Sigmoid colon (tissue), 7 donors: ENCODE measurements around the gene ITPR2. TPM values are rescaled to one million over a fixed set of nuclear protein-coding genes. Genes with fewer than 3 reads are reported as not detected.
"Not testable (repeated sequence)": the region's sequence is repeated elsewhere in the genome, so short reads cannot be mapped to it uniquely, and the experiment has no call there.

Source experiments
- DNase-seq: peaks from one replicate; pipeline ENCODE4 v3.0.0-alpha.2; 2019
- H3K27ac ChIP-seq, 4 donors: fragments of 200-600 bp; sonication (generic); one replicate each; pipeline ENCODE4 v1.5.1; 2016 to 2019; ENCODE audit warnings: mild to moderate bottlenecking in 1 of 4
- H3K27me3 ChIP-seq, 3 donors: fragments of 200-600 bp; sonication (generic); one replicate each; pipeline ENCODE4 v1.5.1; 2019; ENCODE audit warnings: mild to moderate bottlenecking in 1 of 3
- H3K36me3 ChIP-seq, 4 donors: fragments of 200-600 bp; sonication (generic); one replicate each; pipeline ENCODE4 v1.5.1; 2016 to 2019
- H3K4me1 ChIP-seq, 4 donors: fragments of 200-600 bp; sonication (generic); one replicate each; pipeline ENCODE4 v1.5.1; 2017 to 2019
- H3K4me3 ChIP-seq, 4 donors: fragments of 200-600 bp; sonication (generic); one replicate each; pipeline ENCODE4 v1.5.1; 2017 to 2019; ENCODE audit warnings: mild to moderate bottlenecking in 2 of 4, moderate library complexity in 1 of 4
- H3K9me3 ChIP-seq, 4 donors: fragments of 200-600 bp in 3 of 4; sonication (generic) in 3 of 4; one replicate each; pipeline versions ENCODE4 v1.5.1 to v1.6.1; 2013 to 2019
- CTCF ChIP-seq, 4 experiments: fragments of 450-650 bp in 3 of 4; fragments of 200-600 bp in 1 of 4; IDR thresholded peaks; one replicate each; pipeline ENCODE4 v1.5.1; 2016 to 2019; ENCODE audit warnings: antibody characterized with exemption in 4 of 4, mild to moderate bottlenecking in 3 of 4, moderate library complexity in 2 of 4
- EP300 ChIP-seq, 4 donors: sonication (generic); formaldehyde crosslinking; IDR thresholded peaks; one replicate each; pipeline ENCODE4 v1.6.1; 2017; ENCODE audit warnings: antibody characterized with exemption in 4 of 4
- POLR2A ChIP-seq, 2 donors: fragments of 450-650 bp; IDR thresholded peaks; one replicate each; pipeline ENCODE4 v1.6.1; 2016; ENCODE audit warnings: antibody characterized with exemption in 2 of 2, mild to moderate bottlenecking in 2 of 2, moderate library complexity in 2 of 2
- POLR2AphosphoS5 ChIP-seq, 4 donors: sonication (generic); formaldehyde crosslinking; IDR thresholded peaks; one replicate each; pipeline ENCODE4 v1.6.1; 2017; ENCODE audit warnings: antibody characterized with exemption in 4 of 4
- WGBS, 2 donors: extraction: QIAGEN DNeasy Blood & Tissue Kit; methylation state at CpG; one replicate each; pipeline ENCODE4 v1.1.7; 2013; 5-methylcytosine and 5-hydroxymethylcytosine counted together
- intact Hi-C: fragments of 100-400 bp; cut with DNase I; formaldehyde crosslinking; loops from one replicate; pipeline ENCODE4 v1.15.1; 2023
- polyA plus RNA-seq, 3 donors: library from polyadenylated mRNA; stranded (reverse); fragments of 200-250 nt; gene quantifications; one replicate each; pipeline ENCODE4 v1.2.3, GENCODE V29; 2013
- total RNA-seq, 4 donors: library from RNA; depleted of rRNA; stranded (reverse); fragments of >200 nt; gene quantifications; one replicate each; pipeline ENCODE4 v1.1.0, GENCODE V29; 2016
- donor health status: healthy with polysubstance abuse.
- donor health status: Bipolar disorder and iron deficiency.
- donor health status: healthy.

The ITPR2 gene
- total and polyA plus RNA-seq, 7 donors = 1.4 to 78.1 (median 58.9) TPM

DNA sequence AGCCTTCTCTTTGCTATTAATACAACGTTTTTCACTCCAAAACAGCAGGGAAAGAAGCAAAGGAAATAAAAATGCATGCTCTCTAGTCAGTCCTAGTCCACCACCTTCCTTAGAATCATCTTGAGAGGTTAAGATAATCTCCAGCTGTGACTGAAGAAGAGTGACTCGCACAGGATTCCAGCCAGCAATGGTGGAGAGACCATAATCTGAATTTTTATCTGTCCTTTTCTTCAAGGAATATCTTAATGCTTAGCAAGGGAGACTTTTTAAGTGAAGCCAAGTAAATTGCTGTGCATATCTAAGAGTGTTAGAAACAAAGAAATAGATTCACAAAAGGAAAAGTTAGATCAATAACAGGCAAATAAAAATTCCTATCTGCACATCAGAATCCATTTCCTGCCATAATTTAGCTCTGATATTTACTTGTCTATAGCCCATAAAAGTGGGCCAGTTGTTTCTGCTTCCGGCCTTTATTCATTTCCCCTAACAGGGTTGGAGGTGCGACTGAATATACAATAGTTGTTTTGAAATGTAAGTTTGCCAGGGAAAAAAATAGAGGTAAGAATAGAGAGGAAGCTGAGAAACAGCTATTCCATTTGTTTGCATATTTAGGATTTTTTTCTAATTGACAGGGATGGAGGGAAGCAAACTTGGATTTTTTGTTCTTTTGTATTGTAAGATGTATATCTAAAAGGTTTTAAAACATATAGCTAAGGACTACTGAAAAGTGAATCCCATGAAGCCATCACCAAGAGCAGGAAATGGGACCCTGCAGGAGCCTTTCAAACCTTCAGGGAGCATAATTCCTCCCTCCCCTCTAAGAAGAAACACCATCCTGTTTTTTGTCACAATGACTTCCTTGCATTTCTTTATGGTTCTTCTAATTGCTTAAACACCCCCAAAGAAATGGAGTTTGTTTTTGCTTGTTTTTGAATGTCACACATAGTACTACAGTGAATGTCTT is 154.0 kb downstream of the ITPR2 start:
- H3K27me3 ChIP-seq = no peaks in the 10 kb centered on the region
- intact Hi-C loops = no loop called here
- H3K4me1 ChIP-seq = peaks cover 0 to 11% (median 4%) of the 10 kb centered on the region in 4 donors
- H3K27ac ChIP-seq = no peak overlapping the region
- peaks cover 0 to 33% (median 6%) of the 10 kb centered on the region in 4 donors for H3K36me3 ChIP-seq
- 25 to 52% methylated on average over 4 of the region's 4 CpGs for WGBS, 2 donors
- TF ChIP-seq POLR2AphosphoS5 (IDR thresholded peaks at IDR 0.05) (no peak), CTCF (IDR thresholded peaks at IDR 0.05) (no peak)
- no peak overlapping the region for H3K4me3 ChIP-seq
- H3K9me3 ChIP-seq = no peaks in the 10 kb centered on the region
- DNase-seq = no peak

- DNase-seq, H3K4me1 ChIP-seq, intact Hi-C loops, H3K27me3 ChIP-seq, H3K36me3 ChIP-seq, H3K9me3 ChIP-seq, H3K4me3 ChIP-seq, H3K27ac ChIP-seq: not testable (repeated sequence)
- WGBS, 2 donors = 89 to 96% methylated on average over 5 of the region's 5 CpGs
Measured at GRCh38 chr12:26671487-26671886, 161.5 kb downstream of the ITPR2 start.

DNA sequence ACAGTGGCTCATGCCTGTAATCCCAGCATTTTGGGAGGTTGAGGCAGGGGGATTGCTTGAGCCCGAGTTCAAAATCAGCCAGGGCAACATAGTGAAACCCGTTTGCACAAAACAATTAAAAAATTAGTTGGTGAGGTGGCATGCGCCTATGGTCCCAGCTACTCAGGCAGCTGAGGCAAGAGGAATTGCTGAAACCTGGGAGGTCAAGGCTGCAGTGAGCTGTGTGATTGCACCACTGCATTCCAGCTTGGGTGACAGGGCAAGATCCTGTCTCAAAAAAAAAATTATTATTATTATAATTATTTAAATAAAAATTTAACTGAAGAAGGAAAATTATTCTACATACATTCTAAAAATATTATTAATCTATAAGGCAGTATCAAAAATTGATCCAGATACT is 164.1 kb downstream of the ITPR2 start:
- Histone ChIP-seq H3K4me3 (no peak overlapping the region), H3K27ac (no peak overlapping the region), H3K9me3 (no peaks in the 10 kb centered on the region), H3K4me1 (no peaks in the 10 kb centered on the region), H3K36me3 (peaks cover 0 to 5% (median 2%) of the 10 kb centered on the region in 4 donors), H3K27me3 (no peaks in the 10 kb centered on the region)
- no peak for DNase-seq
- TF ChIP-seq EP300 (IDR thresholded peaks at IDR 0.05) (no peak), CTCF (IDR thresholded peaks at IDR 0.05) (no peak), POLR2A (IDR thresholded peaks at IDR 0.05) (no peak), POLR2AphosphoS5 (IDR thresholded peaks at IDR 0.05) (no peak)
- WGBS, 2 donors = 93 to 94% methylated on average over 3 of the region's 3 CpGs
- intact Hi-C loops = no loop called here

DNA sequence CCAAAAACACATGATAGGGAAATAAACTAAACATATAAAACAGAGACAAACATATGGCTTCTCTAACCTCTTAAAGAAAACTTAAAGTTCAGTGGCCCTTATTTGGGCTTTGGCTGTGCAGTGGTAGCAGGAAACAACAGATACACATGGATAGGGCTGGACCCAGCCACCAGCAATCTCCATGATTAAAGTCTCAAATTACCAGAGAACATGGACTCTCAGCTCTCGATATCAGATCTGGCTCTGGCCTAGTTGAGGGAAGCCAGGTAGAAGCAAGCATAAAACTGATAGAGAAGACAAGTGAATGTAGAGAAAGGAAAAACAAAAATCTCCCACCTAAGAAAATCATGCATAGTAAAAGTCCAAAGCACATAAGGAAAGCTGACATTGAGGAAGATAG is 164.8 kb downstream of the ITPR2 start:
- intact Hi-C loops = no loop called here
- H3K4me1 ChIP-seq = no peaks in the 10 kb centered on the region
- WGBS, 2 donors = 94 to 97% methylated on average over 1 of the region's 1 CpG
- H3K27me3 ChIP-seq = no peaks in the 10 kb centered on the region
- TF ChIP-seq CTCF (IDR thresholded peaks at IDR 0.05) (no peak), EP300 (IDR thresholded peaks at IDR 0.05) (no peak), POLR2A (IDR thresholded peaks at IDR 0.05) (no peak), POLR2AphosphoS5 (IDR thresholded peaks at IDR 0.05) (no peak)
- no peaks in the 10 kb centered on the region for H3K9me3 ChIP-seq
- no peak overlapping the region for H3K27ac ChIP-seq
- no peak for DNase-seq
- H3K4me3 ChIP-seq = no peak overlapping the region
- H3K36me3 ChIP-seq = peaks cover 0 to 11% (median 2%) of the 10 kb centered on the region in 4 donors

DNA sequence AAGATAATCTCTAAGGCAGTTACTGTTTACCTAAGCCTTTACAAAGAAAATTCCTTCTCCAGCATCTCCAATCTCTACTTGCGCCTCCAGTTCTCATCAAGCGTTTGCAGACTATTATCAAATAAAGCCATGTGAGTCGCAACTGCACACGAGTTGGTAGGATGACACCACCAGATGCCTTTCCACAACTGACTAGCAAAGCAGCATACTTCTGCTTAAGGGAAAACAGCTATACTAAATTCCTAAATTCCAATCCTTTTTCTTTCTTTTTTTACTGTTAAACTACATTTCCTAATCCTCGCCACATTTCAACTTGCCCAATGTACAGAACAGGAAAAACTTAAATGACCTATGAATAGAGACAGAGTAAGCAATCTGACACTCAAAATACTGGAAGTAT is 166.7 kb downstream of the ITPR2 start:
- no peaks in the 10 kb centered on the region for H3K9me3 ChIP-seq

More for the DNA sequence above, 166.7 kb downstream of the ITPR2 start:
- no peaks in the 10 kb centered on the region for H3K27me3 ChIP-seq
- WGBS, 2 donors = 93 to 94% methylated on average over 5 of the region's 5 CpGs
- no peak overlapping the region for H3K27ac ChIP-seq
- TF ChIP-seq EP300 (IDR thresholded peaks at IDR 0.05) (no peak), CTCF (IDR thresholded peaks at IDR 0.05) (no peak), POLR2AphosphoS5 (IDR thresholded peaks at IDR 0.05) (no peak), POLR2A (IDR thresholded peaks at IDR 0.05) (no peak)
- no peaks in the 10 kb centered on the region for H3K4me1 ChIP-seq
- H3K36me3 ChIP-seq = peaks cover 0 to 17% (median 2%) of the 10 kb centered on the region in 4 donors
- intact Hi-C loops = no loop called here
- no peak overlapping the region for H3K4me3 ChIP-seq
- DNase-seq = no peak
